ENCODE results near the gene KLF13.

DNA sequence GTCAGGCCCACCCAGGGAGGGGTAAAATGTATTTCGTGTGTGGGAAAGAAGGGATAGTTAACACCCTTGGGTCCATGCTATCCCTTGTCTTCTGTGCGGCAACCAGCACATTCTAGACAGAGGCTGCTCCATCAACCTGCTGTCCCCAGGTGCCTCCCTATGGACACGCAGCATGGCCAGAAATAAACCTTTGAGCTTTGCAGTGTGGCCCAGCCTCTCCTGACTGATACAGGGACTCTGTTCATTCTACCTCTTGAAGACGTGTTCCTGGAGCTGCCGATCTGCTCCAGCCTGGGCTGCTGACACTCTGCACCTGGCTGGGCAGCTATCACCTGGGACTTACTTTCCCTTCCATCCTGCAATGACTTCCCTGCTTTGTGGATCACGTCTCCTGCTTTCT is 4.1 kb upstream of the KLF13 start:
- TF ChIP-seq, protein P1, sequence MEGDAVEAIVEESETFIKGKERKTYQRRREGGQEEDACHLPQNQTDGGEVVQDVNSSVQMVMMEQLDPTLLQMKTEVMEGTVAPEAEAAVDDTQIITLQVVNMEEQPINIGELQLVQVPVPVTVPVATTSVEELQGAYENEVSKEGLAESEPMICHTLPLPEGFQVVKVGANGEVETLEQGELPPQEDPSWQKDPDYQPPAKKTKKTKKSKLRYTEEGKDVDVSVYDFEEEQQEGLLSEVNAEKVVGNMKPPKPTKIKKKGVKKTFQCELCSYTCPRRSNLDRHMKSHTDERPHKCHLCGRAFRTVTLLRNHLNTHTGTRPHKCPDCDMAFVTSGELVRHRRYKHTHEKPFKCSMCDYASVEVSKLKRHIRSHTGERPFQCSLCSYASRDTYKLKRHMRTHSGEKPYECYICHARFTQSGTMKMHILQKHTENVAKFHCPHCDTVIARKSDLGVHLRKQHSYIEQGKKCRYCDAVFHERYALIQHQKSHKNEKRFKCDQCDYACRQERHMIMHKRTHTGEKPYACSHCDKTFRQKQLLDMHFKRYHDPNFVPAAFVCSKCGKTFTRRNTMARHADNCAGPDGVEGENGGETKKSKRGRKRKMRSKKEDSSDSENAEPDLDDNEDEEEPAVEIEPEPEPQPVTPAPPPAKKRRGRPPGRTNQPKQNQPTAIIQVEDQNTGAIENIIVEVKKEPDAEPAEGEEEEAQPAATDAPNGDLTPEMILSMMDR (optimal IDR thresholded peaks at IDR 0.05 in 1 of 3, IDR thresholded peaks at IDR 0.05 in 1 of 3, conservative IDR thresholded peaks at IDR 0.05 in 1 of 3; ENCODE audit: extremely low read depth in 1 of 3, insufficient read depth in 2 of 3, low read length in 3 of 3): no peak
- TF ChIP-seq EZH2 (IDR thresholded peaks at IDR 0.05; ENCODE audit: low read length): no peak
